ENCODE measurements around the gene PDZRN3.

Gene PDZRN3

GRCh38 chr3:73379465-73379864 is 245.3 kb downstream of the PDZRN3 start:
- DNase-seq = peak; percentile 16

- peak; percentile 6 for DNase-seq
These were observed 246.5 kb downstream of the PDZRN3 start for GRCh38 chr3:73378207-73378606.

GRCh38 chr3:73365756-73366397 is 258.9 kb downstream of the PDZRN3 start:
- peak; percentile 41 for DNase-seq

- no peak for DNase-seq
These were observed 260.2 kb downstream of the PDZRN3 start for GRCh38 chr3:73364517-73364916.

- DNase-seq = no peak
These were observed 261.6 kb downstream of the PDZRN3 start for GRCh38 chr3:73363093-73363492.

- no peak for DNase-seq
These were observed 263.1 kb downstream of the PDZRN3 start for GRCh38 chr3:73361591-73361990.

GRCh38 chr3:73353649-73354217 is 271.0 kb downstream of the PDZRN3 start:
- DNase-seq = peak; percentile 53

GRCh38 chr3:73352841-73353645 is 271.7 kb downstream of the PDZRN3 start:
- peak; percentile 10 for DNase-seq

GRCh38 chr3:73351423-73352071 is 273.2 kb downstream of the PDZRN3 start:
- no peak for DNase-seq

GRCh38 chr3:73350996-73351395 is 273.7 kb downstream of the PDZRN3 start:
- no peak for DNase-seq

GRCh38 chr3:73349657-73350056 is 275.1 kb downstream of the PDZRN3 start:
- no peak for DNase-seq

- no peak for DNase-seq
These were observed 282.7 kb downstream of the PDZRN3 start for GRCh38 chr3:73342077-73342476.

- no peak for DNase-seq
These were observed 283.3 kb downstream of the PDZRN3 start for GRCh38 chr3:73341272-73341935.

GRCh38 chr3:73332558-73332957 is 292.2 kb downstream of the PDZRN3 start:
- no peak for DNase-seq

Data from fibroblast of skin of right biceps (primary cell).